ENCODE measurements around the gene WDR76.
"Not testable (repeated sequence)": the region's sequence is repeated elsewhere in the genome, so short reads cannot be mapped to it uniquely, and the experiment has no call there.

Gene WDR76
- 3.7 to 38.0 (median 20.1) reads per million in 18 experiments for total RNA-seq

DNA sequence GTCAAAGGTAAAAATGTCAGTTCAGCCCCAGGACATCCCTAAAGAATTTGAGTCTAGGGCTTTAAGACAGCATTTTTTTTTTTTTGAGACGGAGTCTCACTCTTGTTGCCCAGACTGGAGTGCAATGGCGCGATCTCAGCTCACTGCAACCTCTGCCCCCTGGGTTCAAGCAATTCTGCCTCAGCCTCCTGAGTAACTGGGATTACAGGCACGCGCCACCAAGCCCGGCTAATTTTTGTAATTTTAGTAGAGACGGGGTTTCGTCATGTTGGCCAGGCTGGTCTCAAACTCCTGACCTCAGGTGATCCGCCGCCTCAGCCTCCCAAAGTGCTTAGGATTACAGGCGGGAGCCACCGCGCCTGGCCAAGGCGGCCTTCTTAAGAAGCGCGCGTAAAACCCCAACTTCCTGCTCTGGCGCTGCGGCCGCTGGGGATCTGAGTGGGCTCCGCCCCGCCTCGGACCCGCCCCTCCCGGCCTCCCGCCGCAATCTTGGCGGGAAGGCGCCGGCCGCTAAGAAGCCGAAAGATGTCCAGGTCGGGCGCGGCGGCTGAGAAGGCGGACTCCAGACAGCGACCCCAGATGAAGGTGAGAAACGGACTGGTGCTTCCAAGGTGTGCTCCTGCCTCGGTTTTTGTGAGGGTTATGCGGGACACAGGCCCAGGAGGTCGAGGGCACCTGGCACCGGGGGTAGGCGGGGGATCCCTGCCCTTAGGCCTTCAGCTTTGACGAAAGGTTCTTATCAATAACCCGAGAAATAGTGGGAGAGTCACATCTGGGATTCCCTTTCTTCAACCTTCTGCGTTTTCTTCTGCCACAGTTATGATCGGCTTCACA is at the start of gene WDR76:
Gene WDR76 (plus strand): TSS at position 495 of the 834 bp plus-strand sequence. CDS start 31 bp downstream, at position 526.
- DNase-seq: peak; percentile 79 to 87

DNA sequence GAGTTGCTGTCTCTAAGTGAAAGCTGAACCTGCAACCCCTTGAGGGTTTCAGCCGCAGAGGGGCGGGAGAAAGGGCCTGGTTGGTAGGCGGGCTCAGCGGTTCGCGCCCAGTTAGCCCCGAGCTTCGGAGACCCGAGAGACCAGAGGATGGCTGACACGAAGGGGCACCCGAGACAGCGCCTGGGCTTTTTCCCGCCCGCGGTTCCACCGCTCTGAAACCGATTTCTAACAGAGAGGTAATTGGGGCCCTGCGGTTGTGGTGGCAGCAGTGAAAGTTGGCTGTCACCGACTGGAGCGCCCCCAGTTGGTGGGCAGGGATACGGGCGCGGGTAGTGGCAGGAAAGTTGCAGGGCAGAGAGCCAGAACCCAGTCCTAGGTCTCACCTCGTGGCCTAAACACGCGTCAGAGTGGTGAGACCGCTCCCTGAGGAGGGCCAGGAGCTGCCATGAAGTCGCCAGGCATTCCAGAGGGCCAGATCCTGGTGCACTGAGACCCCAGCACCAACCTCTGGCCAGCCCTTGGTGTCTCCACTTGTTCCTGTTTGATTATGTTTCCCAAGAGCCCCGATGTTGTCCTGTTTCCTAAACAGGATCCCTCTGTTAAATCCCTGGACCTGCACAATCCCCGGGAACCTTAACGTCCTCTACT is 49.4 kb upstream of the WDR76 start:
- DNase-seq: peak; percentile 68 to 73

DNA sequence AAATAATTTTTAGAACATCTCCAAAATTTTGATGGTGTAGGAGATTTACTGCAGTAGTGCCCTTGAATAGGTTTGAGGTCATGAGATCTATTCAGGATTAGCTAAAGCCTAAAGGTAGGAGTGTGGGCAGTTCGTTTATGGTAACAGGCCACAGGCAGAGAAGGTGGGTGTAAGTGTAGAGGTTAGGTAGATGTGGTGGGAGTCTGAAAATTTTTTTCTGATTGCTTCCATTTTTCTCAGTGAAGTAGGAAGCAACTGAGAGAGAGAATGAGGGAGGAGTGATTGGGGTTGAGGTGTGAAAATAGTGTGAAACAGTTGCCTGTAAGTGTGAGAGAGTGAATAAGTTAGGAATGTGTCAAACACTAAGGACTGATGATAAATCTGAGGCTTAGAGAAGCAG is 47.8 kb upstream of the WDR76 start:
- no peak for DNase-seq

DNA sequence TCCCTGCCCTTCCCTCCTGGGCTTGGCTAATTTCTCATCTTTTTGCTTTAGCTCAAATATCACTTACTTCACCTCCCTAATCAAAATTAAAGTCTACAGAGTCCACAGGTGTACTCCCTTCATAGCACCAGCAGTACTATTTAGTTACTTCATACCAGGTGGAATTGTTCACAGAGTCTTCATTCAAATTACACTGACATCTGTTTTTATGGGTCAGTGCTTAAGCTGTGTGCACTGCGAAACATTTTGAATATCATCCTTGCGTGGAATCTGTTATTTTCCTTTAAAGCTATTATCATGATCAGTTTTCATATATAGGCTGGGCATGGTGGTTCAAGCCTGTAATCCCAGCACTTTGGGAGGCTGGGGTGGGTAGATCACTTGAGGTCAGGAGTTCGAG is 37.4 kb upstream of the WDR76 start:
- no peak for DNase-seq

DNA sequence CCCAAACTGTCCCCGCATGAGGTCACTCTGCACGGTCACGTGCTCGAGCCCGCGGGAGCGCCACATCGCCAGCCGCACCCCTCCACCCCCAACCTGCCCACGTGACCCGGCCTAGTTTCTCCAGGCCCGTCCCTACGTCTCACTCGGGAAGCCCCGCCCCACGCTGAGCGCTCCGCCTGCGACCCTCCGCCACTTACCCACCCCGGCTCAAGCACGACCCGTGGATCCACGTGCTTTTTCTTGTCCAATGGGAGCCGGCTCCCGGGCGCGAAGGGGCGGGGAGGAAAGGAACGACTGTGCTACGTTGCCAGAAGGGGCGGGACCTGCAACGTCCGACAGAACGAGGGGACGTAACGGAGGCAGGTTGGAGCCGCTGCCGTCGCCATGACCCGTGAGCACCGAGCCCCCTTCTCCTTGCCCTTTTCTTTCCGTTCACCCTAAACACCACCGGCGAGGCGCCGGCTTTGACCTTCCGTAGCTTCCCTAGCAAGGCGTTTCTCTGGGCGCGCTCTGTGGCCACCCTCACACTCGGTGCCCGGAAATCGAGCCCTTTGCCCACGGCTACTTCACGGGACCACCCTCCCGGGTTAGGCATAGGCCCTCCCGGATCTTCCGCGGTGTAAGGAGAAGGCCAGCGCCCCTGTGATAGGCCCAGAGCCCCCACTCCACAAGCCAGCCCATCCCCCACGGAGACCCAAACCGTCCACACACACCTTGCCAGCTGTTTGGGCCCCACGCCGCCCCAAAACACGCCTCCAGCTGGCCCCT is 34.6 kb upstream of the WDR76 start, which contains the start of gene SERF2:
Gene SERF2 (plus strand): TSS at position 328 of the 768 bp plus-strand sequence. CDS start 57 bp downstream, at position 385.
- DNase-seq: peak; percentile 100

DNA sequence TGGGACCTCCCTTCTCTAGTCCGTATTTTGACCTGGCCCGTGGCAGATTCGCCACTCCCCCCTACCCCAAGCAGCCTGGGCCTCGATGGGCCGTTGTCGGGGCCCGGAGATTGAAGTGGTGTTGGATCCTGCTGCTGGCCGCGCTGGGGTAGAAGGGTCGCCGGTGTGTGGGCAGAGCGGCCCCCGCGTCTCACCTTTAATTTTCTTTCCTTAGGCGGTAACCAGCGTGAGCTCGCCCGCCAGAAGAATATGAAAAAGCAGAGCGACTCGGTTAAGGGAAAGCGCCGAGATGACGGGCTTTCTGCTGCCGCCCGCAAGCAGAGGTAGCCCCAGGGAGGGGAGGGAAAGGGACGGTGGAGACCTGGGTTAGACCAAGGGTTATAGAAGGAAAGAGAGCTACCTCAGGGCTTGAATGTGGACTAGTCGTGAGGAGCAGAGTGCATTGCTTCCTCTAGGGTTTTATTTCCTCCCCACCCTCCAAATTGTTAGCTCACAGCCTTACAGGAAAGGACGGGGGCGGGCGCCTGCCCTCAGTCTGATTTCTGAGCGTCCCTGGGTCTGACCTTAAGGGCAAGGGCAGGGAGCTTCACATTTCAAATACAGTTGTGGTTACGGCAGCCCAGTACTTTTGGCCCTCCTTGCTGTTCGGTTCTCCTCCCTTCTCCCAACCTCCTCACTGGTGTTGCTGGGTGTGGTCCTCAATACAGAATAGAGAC is 33.9 kb upstream of the WDR76 start:
- DNase-seq: peak; percentile 84 to 89

DNA sequence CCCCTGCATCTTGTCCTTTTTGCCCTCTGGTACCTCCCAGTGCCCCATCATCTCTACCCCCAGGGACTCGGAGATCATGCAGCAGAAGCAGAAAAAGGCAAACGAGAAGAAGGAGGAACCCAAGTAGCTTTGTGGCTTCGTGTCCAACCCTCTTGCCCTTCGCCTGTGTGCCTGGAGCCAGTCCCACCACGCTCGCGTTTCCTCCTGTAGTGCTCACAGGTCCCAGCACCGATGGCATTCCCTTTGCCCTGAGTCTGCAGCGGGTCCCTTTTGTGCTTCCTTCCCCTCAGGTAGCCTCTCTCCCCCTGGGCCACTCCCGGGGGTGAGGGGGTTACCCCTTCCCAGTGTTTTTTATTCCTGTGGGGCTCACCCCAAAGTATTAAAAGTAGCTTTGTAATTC is 33.2 kb upstream of the WDR76 start:
- DNase-seq: no peak

DNA sequence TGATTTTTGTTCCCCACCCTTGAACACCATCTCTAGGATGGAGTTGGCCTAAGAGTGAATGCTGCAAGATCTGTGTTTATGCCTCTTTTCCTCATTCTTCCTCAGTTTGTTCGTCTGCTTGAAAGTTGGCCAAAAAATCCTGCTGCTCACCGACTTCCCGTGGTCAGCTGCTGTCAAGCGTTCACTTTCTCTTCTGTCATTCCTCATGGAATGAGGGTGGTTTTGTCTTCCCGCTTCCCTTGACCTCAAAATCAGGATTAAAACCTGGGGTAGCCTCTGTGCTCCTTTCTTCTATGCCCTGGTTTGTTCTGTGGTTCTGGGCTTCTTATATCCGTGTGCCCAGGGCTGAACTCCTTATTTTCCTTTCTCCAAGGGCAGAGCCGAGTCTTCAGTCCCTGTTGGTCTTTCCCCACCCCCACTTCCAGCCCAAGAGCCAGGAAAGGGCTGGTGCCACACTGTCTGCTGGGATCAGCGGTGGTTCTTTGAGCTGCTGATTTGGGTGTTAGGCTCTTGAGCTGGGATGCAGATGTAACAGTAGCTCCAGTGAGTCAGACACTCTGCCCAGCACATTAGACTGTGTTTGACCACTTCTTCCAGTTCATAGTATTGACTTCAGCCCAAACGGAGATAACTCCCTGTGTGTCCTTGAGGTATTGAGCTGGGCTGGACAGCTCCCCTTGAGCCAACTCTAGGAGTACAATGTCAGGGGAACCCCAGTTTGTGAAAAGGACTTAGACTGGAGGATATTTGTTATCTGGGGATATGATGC is 32.3 kb upstream of the WDR76 start:
- DNase-seq: no peak

DNA sequence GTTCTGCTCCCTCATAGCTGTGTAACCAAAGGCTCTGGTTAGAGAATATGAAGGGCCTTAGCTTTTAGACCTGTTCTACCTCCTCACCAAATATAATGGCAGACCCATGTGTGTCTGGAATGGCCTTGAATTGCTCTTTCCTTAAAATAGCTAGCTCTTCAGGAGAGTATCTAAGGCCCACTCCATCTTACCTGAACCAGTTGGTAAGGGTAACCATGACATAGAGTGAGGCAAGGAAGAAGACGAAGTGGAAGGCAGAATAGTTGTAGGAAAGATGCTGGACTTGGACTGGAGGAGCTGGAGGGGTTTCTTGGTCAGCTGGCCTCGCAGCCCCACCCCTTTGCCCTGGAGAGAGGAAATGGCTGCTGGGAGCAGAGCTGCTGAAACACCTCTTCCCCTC is 31.6 kb upstream of the WDR76 start:
- DNase-seq: no peak

DNA sequence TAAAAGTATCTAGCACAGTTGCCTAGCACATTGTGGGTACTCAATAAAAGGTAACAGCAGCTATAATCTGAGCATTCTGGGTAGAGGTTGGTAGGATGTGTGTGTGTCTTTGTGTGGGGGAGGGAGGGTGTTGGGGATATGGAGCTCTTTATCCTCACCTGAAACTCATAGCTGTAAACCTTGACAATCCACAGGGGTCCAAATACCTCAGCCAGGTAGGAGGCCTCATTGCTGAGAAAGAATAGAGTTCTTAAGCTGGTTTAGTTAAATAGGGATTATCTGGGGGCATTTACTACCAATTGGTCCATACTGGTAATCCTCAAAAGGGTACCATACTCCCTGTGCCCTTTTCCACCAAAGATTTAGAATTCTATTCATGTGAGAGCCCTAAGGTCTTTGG is 30.8 kb upstream of the WDR76 start:
- no peak for DNase-seq

DNA sequence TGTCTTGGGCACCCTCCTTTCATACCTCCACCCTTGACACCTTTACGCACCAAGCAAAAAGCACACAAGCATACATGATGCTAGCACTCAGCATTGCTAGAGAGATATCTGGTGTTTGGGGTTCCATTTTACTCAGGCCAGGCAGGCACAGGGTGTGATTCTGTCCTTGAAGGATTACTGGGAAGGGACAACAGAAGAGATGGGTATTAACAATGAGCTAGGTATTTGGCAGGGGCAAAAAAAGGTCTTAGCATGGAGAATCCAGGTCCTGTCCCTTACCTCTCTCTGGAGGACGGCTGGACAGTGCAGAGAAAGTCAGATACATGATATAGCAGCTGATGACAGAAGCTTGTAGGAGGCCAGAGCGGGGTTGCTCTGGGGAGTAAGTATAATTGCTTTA is 30.2 kb upstream of the WDR76 start:
- DNase-seq: no peak

DNA sequence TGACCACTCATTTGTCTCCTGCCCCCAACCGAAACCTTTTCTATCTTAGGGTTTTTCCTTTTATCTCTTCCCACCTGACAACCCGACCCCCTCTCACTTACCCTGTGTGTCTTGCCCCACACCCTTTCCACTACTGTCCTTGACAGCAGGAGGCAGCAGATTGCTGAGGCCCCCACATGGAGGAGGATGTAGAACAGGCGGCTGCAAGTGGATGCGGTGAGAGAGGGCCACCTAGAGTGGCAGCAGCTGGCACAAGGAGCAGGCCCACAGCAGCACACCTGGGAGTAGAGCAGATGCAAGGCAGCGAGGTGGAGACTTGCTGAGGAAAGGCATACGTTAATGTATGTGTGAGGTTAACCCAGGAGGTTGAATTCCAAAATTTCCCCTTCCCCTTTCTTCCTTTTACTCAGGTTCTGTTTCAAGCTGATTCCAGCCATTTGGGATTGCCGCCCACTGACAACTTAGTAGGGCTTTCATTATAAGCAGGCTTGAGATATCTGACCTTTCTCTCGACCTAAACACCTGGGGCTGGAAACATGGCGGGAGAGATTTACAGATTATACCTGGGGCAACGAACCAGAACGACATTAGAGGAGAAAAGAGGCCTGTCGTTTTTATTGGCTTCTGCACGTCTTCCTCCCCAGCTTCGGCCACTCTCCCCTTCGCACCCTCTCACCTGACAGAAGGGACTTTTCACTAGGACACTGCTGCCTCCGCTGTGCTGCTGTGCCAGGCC is 27.4 kb upstream of the WDR76 start:
- no peak for DNase-seq

DNA sequence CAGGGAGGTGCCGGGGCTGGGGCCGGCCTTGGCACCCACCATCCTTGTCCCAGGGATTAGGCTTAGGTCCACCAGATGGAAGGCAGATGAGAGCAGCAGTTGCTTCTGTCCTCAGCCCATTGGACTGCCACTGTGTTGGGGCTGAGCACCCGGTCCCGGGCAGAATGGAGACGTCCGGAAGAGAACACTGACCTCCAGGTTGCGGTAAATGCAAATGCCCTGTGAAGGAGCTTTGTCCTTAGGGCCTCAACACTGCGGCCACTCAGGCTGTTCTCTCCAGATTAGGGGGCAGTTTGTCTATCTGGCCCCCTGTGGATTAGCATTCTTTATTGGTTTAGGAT is 26.9 kb upstream of the WDR76 start, which contains the start of gene SERINC4:
Gene SERINC4 (minus strand): TSS at position 276 of the 341 bp plus-strand sequence. CDS start 234 bp downstream, at position 42.
- DNase-seq: no peak

DNA sequence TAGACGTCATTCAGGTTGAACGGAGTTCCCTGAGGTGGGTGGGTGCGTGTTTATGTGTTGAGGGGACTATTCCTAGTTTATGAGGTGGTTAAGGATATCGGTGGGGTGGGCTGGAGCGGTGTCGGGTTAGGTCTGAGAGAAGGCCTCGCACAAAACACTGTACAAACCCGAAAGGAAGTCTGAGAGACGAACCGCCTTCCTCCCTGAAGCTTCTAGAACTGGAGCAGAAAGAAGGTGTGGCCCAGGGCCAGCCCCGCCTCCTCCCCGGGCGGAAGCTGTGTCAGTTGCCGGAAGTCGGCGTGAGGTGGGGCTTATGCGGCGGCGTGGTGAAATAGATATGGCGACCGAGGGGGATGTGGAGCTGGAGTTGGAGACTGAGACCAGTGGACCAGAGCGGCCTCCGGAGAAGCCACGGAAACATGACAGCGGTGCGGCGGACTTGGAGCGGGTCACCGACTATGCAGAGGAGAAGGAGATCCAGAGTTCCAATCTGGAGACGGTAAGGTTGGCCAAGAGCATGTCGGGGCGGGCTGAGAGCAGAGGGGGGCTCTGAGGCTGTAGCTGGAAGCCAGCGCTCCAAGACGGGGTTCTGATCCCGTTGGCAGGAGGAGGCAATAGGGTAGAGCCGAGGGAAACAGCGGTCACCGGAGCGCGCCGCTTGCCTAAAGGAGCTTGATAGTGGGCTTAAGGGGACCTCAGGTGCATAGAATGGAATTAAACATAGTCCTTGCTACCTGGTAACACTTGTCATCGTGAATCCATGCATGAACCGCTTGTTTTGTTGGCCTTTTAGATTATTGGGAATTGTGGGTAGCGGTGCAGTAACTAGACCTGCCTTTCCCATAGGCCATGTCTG is 26.3 kb upstream of the WDR76 start, which contains the start of gene HYPK:
Gene HYPK (plus strand): TSS at position 314 of the 856 bp plus-strand sequence. CDS start 24 bp downstream, at position 338.
- DNase-seq: peak; percentile 90 to 91

DNA sequence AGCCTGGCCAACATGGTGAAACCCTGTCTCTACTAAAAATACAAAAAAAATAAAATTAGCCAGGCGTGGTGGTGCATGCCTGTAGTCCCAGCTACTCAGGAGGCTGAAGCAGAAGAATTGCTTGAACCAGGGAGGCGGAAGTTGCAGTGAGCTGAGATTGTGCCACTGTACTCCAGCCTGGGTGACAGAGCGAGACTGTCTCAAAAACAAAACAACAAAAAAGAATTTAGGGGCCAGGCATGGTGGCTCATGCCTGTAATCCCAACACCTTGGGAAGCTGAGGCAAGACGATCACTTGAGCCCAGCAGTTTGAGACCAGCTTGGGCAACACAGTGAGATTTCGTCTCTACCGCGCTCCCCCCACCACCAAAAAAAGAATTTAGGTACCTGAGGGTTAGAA is 24.1 kb upstream of the WDR76 start:
- not testable (repeated sequence) for DNase-seq

DNA sequence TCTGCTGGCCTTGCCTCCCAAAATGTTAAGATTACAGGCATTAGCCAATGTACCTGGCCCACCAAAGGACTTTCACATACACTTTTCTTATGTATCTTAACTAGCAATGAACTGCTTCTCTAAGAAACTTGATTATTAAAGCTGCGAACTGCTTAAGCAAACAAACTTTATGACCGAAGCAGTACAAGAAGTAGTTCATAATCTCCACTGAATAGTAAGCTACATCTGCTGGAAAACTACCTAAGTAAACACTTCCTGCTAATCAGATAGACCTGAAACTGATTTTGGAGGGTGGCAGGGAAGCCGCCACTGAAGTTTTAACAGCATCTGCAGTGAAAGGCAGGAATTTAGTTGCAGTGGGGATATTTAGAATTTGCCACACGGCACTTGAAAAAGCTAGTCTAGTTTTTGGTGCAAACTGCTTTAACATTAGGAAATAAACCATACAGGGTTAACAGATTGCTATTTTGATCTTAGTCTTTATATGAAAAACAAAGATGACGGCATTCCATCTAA is 18.3 kb upstream of the WDR76 start:
- DNase-seq: no peak

DNA sequence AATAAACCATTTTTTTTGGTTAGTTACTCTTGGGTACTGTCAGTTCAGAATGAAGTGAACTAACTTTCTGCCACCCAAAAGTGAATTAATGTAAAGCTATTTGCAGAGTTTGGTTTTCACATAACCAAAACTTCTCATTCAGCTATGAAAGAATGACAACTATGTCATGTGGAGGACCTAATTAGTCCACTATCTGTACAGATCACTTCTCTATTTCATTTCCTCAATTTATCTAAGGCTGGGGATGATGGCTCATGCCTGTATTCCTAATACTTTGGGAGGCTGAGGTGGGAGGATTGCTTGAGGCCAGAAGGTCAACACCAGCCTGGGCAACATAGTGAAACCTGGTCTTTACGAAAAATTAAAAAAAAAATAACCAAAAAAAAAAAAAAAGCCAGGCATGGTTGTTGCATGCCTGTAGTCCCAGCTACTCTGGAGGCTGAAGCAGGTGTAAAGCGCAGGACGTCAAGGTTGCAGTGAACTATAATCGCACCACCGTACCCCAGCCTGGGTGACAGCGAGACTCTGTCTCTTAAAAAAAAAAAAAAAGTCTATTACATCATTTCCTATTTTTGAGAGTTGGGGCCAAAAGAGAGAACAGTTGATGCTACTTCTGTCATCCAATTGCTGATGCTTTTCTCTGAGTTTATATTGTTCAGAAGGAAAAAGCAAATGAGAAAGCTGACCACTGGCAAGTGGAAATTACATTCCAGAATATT is 17.7 kb upstream of the WDR76 start:
- DNase-seq: peak; percentile 78 to 80

DNA sequence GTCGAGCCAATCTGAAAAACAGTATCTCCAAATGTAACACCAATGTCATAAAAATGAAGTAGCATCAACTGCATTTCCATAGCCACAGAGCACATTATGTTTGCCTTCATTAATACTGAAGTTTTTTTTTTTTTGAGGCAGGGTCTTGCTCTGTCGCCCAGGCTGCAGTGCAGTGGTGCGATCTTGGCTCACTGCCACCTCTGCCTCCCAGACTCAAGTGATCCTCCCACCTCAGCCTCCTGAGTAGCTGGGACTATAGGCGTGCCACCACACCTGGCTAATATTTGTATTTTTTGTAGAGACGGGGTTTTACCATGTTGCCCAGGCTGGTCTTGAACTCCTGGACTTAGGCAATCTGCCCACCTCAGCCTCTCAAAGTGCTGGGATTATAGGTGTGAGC is 11.7 kb upstream of the WDR76 start:
- DNase-seq: not testable (repeated sequence)

DNA sequence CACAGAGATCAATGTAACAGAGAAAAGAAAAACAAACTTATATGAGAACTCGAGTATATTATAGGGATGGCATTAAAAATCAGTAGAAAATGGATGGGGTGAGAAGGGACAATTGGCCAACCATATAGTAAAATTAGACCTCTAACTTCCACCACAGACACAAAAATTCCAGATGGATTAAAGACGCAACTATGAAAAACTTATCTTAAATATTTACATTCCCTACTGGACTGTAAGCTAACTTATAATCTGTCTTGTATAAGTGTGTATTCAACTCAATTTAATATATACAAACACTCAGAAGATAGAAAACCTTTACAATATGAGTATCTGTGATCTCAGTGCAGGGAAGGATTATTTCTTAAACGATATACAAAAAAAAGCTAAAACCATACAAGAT is 5.3 kb upstream of the WDR76 start:
- DNase-seq: no peak
